H1 (cell line): ENCODE data around the gene MBNL3. TPM values are rescaled to one million over a fixed set of nuclear protein-coding genes. Genes with fewer than 3 reads are reported as not detected.

Experiments
- CTCF ChIA-PET: fragments of 300-600 bp; sonication (Branson Sonifier 250); formaldehyde crosslinking; loops from one replicate; lab custom pipeline; 2021; ENCODE audit not compliant: partially characterized antibody; lab: Charles Lee
- POLR2A ChIA-PET: fragments of 300-600 bp; sonication (Branson Sonifier 250); formaldehyde crosslinking; loops from one replicate; lab custom pipeline; 2021; ENCODE audit warnings: inconsistent platforms; ENCODE audit not compliant: partially characterized antibody; lab: Charles Lee
- DNase-seq, 2 experiments: peaks; one replicate each; pipeline versions ENCODE4 v3.0.0 to v3.0.0-alpha.2; 2010 to 2022; ENCODE audit warnings: low spot score in 2 of 2, low read depth in 1 of 2, mixed read lengths in 1 of 2
- FAIRE-seq: peaks from 2 replicates; lab custom pipeline; 2011; peaks lifted over from hg19 to GRCh38; lab: Jason Lieb, UNC
- H2AFZ ChIP-seq: 2 replicates; pipeline ENCODE4 v1.8.1; 2012; ENCODE audit warnings: low read length, inconsistent platforms
- H2AK5ac ChIP-seq: 2 replicates; pipeline ENCODE4 v1.6.1; 2013; ENCODE audit warnings: low read depth, low read length
- H2BK120ac ChIP-seq: replicated peaks from 2 replicates; pipeline ENCODE3; 2013; ENCODE audit warnings: low read depth, low read length, inconsistent platforms
- H2BK12ac ChIP-seq: 2 replicates; pipeline ENCODE4 v1.6.1; 2013; ENCODE audit warnings: low read depth, low read length
- H2BK15ac ChIP-seq: 2 replicates; pipeline ENCODE4 v1.6.1; 2013; ENCODE audit warnings: low read length
- H2BK20ac ChIP-seq: 2 replicates; pipeline ENCODE4 v1.6.1; 2013; ENCODE audit warnings: low read length
- H2BK5ac ChIP-seq: 2 replicates; pipeline ENCODE4 v1.6.1; 2013; ENCODE audit warnings: low read depth, low read length
- H3K14ac ChIP-seq: 2 replicates; pipeline ENCODE4 v1.6.1; 2013; ENCODE audit warnings: inconsistent platforms; ENCODE audit not compliant: insufficient read length
- H3K18ac ChIP-seq: 2 replicates; pipeline ENCODE4 v1.6.1; 2013; ENCODE audit warnings: low read length; ENCODE audit errors: extremely low read depth
- H3K23ac ChIP-seq: 2 replicates; pipeline ENCODE4 v1.6.1; 2013; ENCODE audit warnings: inconsistent platforms; ENCODE audit not compliant: insufficient read length
- H3K23me2 ChIP-seq: 2 replicates; pipeline ENCODE4 v1.6.1; 2013; ENCODE audit warnings: low read depth, low read length
- H3K27ac ChIP-seq: 2 replicates; pipeline ENCODE4 v1.6.1; 2011; ENCODE audit warnings: low read depth, low read length, inconsistent platforms
- H3K27me3 ChIP-seq, 4 experiments: replicated peaks in 1 of 4; 1 replicate in 1 of 4; 2 replicates in 3 of 4; pipeline versions ENCODE4 v1.6.1 to v1.8.1; 2011 to 2013; ENCODE audit warnings: low read length in 3 of 4, mild to moderate bottlenecking in 3 of 4, inconsistent platforms in 2 of 4, mixed read lengths in 2 of 4, moderate library complexity in 1 of 4; ENCODE audit not compliant: control insufficient read depth in 3 of 4, insufficient read depth in 3 of 4; ENCODE audit errors: extremely low read depth in 1 of 4
- H3K36me3 ChIP-seq, 4 experiments: 2 replicates each; pipeline versions ENCODE4 v1.6.1 to v1.8.1; 2011 to 2013; ENCODE audit warnings: mild to moderate bottlenecking in 4 of 4, low read length in 3 of 4, moderate library complexity in 2 of 4, control low read depth in 1 of 4, inconsistent platforms in 1 of 4; ENCODE audit not compliant: insufficient read depth in 4 of 4, control insufficient read depth in 2 of 4
- H3K4ac ChIP-seq: replicated peaks from 2 replicates; pipeline ENCODE3; 2013; ENCODE audit warnings: low read length, low read depth, mixed read lengths, inconsistent platforms; ENCODE audit not compliant: insufficient read length
- H3K4me1 ChIP-seq, 4 experiments: replicated peaks in 1 of 4; 1 replicate in 1 of 4; 2 replicates in 3 of 4; pipeline versions ENCODE4 v1.6.1 to v1.8.1; 2011 to 2013; ENCODE audit warnings: low read length in 3 of 4, inconsistent platforms in 2 of 4, mixed read lengths in 1 of 4; ENCODE audit not compliant: insufficient read depth in 4 of 4, control insufficient read depth in 3 of 4
- H3K4me2 ChIP-seq, 2 experiments: 2 replicates each; pipeline versions ENCODE4 v1.6.1 to v1.8.1; 2011 to 2013; ENCODE audit warnings: low read depth in 2 of 2, low read length in 2 of 2, control low read depth in 1 of 2, inconsistent platforms in 1 of 2, mild to moderate bottlenecking in 1 of 2; ENCODE audit not compliant: insufficient read depth in 1 of 2
- H3K4me3 ChIP-seq, 4 experiments: fragments of 200-600, 300-600 bp in 1 of 4; sonication (generic), shearing (Covaris generic), sonication (Bioruptor Twin) in 1 of 4; 2 replicates each; pipeline versions ENCODE4 v1.5.1 to v1.8.1; 2011 to 2016; ENCODE audit warnings: low read length in 4 of 4, low read depth in 3 of 4, control low read depth in 2 of 4, inconsistent platforms in 2 of 4, mild to moderate bottlenecking in 2 of 4, mixed read lengths in 1 of 4, moderate library complexity in 1 of 4; ENCODE audit not compliant: insufficient read depth in 2 of 4; ENCODE audit errors: extremely low read depth in 1 of 4
- H3K56ac ChIP-seq: replicated peaks from 2 replicates; pipeline ENCODE3; 2013; ENCODE audit warnings: low read depth, mild to moderate bottlenecking, mixed read lengths, low read length, inconsistent platforms; ENCODE audit not compliant: insufficient read length
- H3K79me1 ChIP-seq: 2 replicates; pipeline ENCODE4 v1.6.1; 2013; ENCODE audit warnings: low read depth, low read length, control low read depth
- H3K79me2 ChIP-seq, 2 experiments: 2 replicates each; pipeline versions ENCODE4 v1.6.1 to v1.8.1; 2012 to 2013; ENCODE audit warnings: low read length in 2 of 2, mild to moderate bottlenecking in 2 of 2, inconsistent platforms in 1 of 2; ENCODE audit not compliant: insufficient read depth in 2 of 2, control insufficient read depth in 1 of 2
- H3K9ac ChIP-seq, 4 experiments: replicated peaks in 1 of 4; 1 replicate in 1 of 4; 2 replicates in 3 of 4; pipeline versions ENCODE4 v1.6.1 to v1.8.1; 2011 to 2013; ENCODE audit warnings: low read depth in 3 of 4, low read length in 3 of 4, control low read depth in 2 of 4, mild to moderate bottlenecking in 2 of 4, moderate library complexity in 2 of 4, inconsistent platforms in 1 of 4; ENCODE audit errors: extremely low read depth in 1 of 4
- H3K9me3 ChIP-seq, 2 experiments: 2 replicates each; pipeline versions ENCODE4 v1.6.1 to v1.8.1; 2012 to 2013; ENCODE audit warnings: mild to moderate bottlenecking in 2 of 2, moderate library complexity in 2 of 2, control low read depth in 1 of 2, inconsistent platforms in 1 of 2, low read depth in 1 of 2, low read length in 1 of 2, mixed read lengths in 1 of 2; ENCODE audit not compliant: insufficient read depth in 2 of 2
- H4K20me1 ChIP-seq, 2 experiments: replicated peaks in 1 of 2; 2 replicates each; pipeline versions ENCODE3 to v1.8.1; 2011 to 2013; ENCODE audit warnings: inconsistent platforms in 2 of 2, low read length in 2 of 2, mild to moderate bottlenecking in 1 of 2; ENCODE audit not compliant: insufficient read depth in 2 of 2, control insufficient read depth in 1 of 2
- H4K5ac ChIP-seq: 2 replicates; pipeline ENCODE4 v1.6.1; 2013; ENCODE audit warnings: low read length, low read depth, mixed read lengths, inconsistent platforms; ENCODE audit not compliant: insufficient read length
- H4K8ac ChIP-seq: 2 replicates; pipeline ENCODE4 v1.8.0; 2013; ENCODE audit warnings: mild to moderate bottlenecking, moderate library complexity, low read length, inconsistent platforms; ENCODE audit not compliant: insufficient read depth; ENCODE audit errors: extremely low read depth
- H4K91ac ChIP-seq: replicated peaks from 2 replicates; pipeline ENCODE3; 2013; ENCODE audit warnings: low read length, mixed read lengths, inconsistent platforms; ENCODE audit not compliant: insufficient read length
- CEBPB ChIP-seq: IDR thresholded peaks from 2 replicates; pipeline ENCODE4 v1.6.1; 2012; ENCODE audit warnings: low read depth, low read length
- PHF8 ChIP-seq: fragments of 200-600 bp; sonication (generic); conservative IDR thresholded peaks from 2 replicates; pipeline ENCODE4 v1.7.1; 2012; ENCODE audit warnings: low read depth, mild to moderate bottlenecking, inconsistent platforms, low read length, moderate library complexity
- TAF1 ChIP-seq: IDR thresholded peaks from 2 replicates; pipeline ENCODE4 v1.6.1; 2011; ENCODE audit warnings: mild to moderate bottlenecking, low read depth, low read length
- WGBS, 2 experiments: shearing (Covaris generic) in 1 of 2; methylation state at CpG; one replicate each; pipeline versions ENCODE4 v1.1.6 to v1.1.7; 2013 to 2015; ENCODE audit warnings: low lambda C conversion rate in 2 of 2, mixed read lengths in 2 of 2, inconsistent platforms in 1 of 2, low coverage in 1 of 2, missing lambda C conversion rate in 1 of 2; ENCODE audit not compliant: insufficient replicate concordance in 2 of 2, insufficient coverage in 1 of 2, insufficient read length in 1 of 2; ENCODE audit errors: extremely low coverage in 1 of 2, missing lambda C conversion rate in 1 of 2; 5-methylcytosine and 5-hydroxymethylcytosine counted together
- polyA plus RNA-seq, 7 experiments: library from polyadenylated mRNA; depleted of rRNA in 3 of 7; stranded (reverse) in 5 of 7; unstranded in 2 of 7; fragments of >200 nt in 5 of 7; fragments of 200-250 nt in 2 of 7; gene quantifications; 1 replicate in 5 of 7; 2 replicates in 1 of 7; 4 replicates in 1 of 7; pipeline versions ENCODE4 v1.2.1 to v1.2.3, GENCODE V29; 2011 to 2013; ENCODE audit warnings: missing spikeins in 2 of 7, mixed read lengths in 2 of 7
- total RNA-seq: library from RNA; stranded (reverse); fragmentation: NEBNext Ultra II Directional; extraction: Animal tissue kit (Norgen Biotek cat#: 25700); gene quantifications from 2 replicates; pipeline ENCODE4 v1.2.1, GENCODE V29; 2021

MBNL3 gene
- total and polyA plus RNA-seq, 2 of the 8 experiments (the other 6 are each of a cell fraction or from before 2014, with no cell fraction given) = 3.5 to 4.3 TPM

DNA sequence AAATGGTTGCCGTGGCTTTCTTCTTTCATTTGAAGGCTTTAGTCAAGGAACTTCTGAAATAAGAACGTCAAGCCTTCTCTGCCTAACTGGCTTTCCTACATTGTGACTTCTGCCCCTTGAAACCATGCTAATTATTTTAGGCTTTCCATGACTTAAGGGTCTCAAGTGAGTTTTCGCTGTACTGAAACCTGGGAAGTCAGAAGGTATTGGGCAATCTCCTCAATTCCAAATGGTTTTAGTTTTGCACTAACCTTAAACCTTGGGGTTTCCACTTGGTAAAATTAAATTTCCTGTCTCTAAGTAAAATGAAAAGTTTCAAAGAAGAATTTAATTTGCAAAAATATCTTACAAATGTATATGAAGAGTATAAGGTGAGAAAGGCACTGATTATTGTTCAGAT lies 73.8 kb downstream of the MBNL3 start:
- Histone ChIP-seq H3K27ac (no peak overlapping the region), H3K18ac (no peak overlapping the region), H3K79me2 (no peaks in the 10 kb centered on the region), H3K4me3 (no peak overlapping the region), H3K4me2 (no peak overlapping the region), H2BK120ac (no peak overlapping the region), H3K23ac (no peak overlapping the region), H4K5ac (no peak overlapping the region), H3K9ac (no peak overlapping the region), H3K14ac (no peak overlapping the region), H2BK5ac (no peak overlapping the region), H3K79me1 (no peaks in the 10 kb centered on the region), H3K56ac (no peak overlapping the region), H4K91ac (no peak overlapping the region), H3K4ac (no peak overlapping the region), H3K36me3 (no peaks in the 10 kb centered on the region), H3K23me2 (no peaks in the 10 kb centered on the region), H4K8ac (no peak overlapping the region), H2BK12ac (no peak overlapping the region), H2AK5ac (no peak overlapping the region), H2AFZ (no peak overlapping the region), H2BK20ac (no peak overlapping the region), H2BK15ac (no peak overlapping the region), H3K9me3 (no peaks in the 10 kb centered on the region), H3K27me3 (peaks cover 0 to 2% (median 0%) of the 10 kb centered on the region in 4 experiments; a peak in 3 of 7 replicates), H4K20me1 (no peaks in the 10 kb centered on the region), H3K4me1 (peaks cover 0 to 18% (median 9%) of the 10 kb centered on the region in 4 experiments; a peak in 5 of 7 replicates)
- ChIA-PET POLR2A (no interaction called here), CTCF (interaction anchor here (0.6 to 1.0 kb wide), 3 partner anchors 9 to 48 kb away, joined by 3 to 5 read pairs (median 4); no protein-coding TSS in a partner anchor)
- no peak for DNase-seq
- FAIRE-seq = no peak
- peak; percentile 52; the same call in 1 of the 2 replicates for TF ChIP-seq CEBPB
- TF ChIP-seq PHF8 = no peak
- TF ChIP-seq TAF1 = no peak
- WGBS, 2 experiments = 82% methylated on average over 3 of the region's 3 CpGs; no CpG with 5 or more reads in 1 of the 2 experiments
